ENCODE measurements around the gene TLL1. TPM values are rescaled to one million over a fixed set of nuclear protein-coding genes. Genes with fewer than 3 reads are reported as not detected.

TLL1 gene
- total RNA-seq, 3 donors from 2014 or later: 4.0 to 11.5 (median 4.3) TPM

GRCh38 chr4:166078955-166079354 lies 205.9 kb downstream of the TLL1 start:
- H3K9me3 ChIP-seq: no peaks in the 10 kb centered on the region
- H3K4me3 ChIP-seq: no peak overlapping the region
- no peak for DNase-seq (ENCODE audit: low spot score in 2 of 2)
- H3K27me3 ChIP-seq: no peaks in the 10 kb centered on the region
- H3K4me1 ChIP-seq: no peaks in the 10 kb centered on the region
- TF ChIP-seq CTCF (IDR thresholded peaks at IDR 0.05) (no peak), POLR2A (IDR thresholded peaks at IDR 0.05) (no peak), POLR2AphosphoS5 (IDR thresholded peaks at IDR 0.05) (no peak)
- no peaks in the 10 kb centered on the region for H3K36me3 ChIP-seq
- intact Hi-C loops (cut with DNase I; ENCODE audit: low total_unique reads): no loop called here
- H3K27ac ChIP-seq: no peak overlapping the region

- intact Hi-C loops (cut with DNase I; ENCODE audit: low total_unique reads): loop anchor here (10.0 kb wide), 1 partner anchor 553 kb away; no protein-coding TSS in a partner anchor
- TF ChIP-seq CTCF (IDR thresholded peaks at IDR 0.05): no peak
- TF ChIP-seq POLR2A (IDR thresholded peaks at IDR 0.05): no peak
- no peak for DNase-seq (ENCODE audit: low spot score in 2 of 2)
These were observed 214.5 kb downstream of the TLL1 start for GRCh38 chr4:166087569-166087968.

GRCh38 chr4:166088576-166088975 lies 215.5 kb downstream of the TLL1 start:
- Histone ChIP-seq H3K36me3 (no peaks in the 10 kb centered on the region), H3K4me3 (no peak overlapping the region), H3K4me1 (no peaks in the 10 kb centered on the region), H3K27me3 (no peaks in the 10 kb centered on the region), H3K27ac (no peak overlapping the region), H3K9me3 (no peaks in the 10 kb centered on the region)
- DNase-seq (ENCODE audit: low spot score in 2 of 2): no peak
- no peak for TF ChIP-seq CTCF (IDR thresholded peaks at IDR 0.05)
- TF ChIP-seq POLR2AphosphoS5 (IDR thresholded peaks at IDR 0.05): no peak
- no peak for TF ChIP-seq POLR2A (IDR thresholded peaks at IDR 0.05)
- intact Hi-C loops (cut with DNase I; ENCODE audit: low total_unique reads): loop anchor here (10.0 kb wide), 1 partner anchor 554 kb away; no protein-coding TSS in a partner anchor

More at GRCh38 chr4:166087569-166087968, 214.5 kb downstream of the TLL1 start:
- Histone ChIP-seq H3K27me3 (no peaks in the 10 kb centered on the region), H3K27ac (no peak overlapping the region), H3K36me3 (no peaks in the 10 kb centered on the region), H3K4me3 (no peak overlapping the region), H3K4me1 (no peaks in the 10 kb centered on the region), H3K9me3 (no peaks in the 10 kb centered on the region)

- Histone ChIP-seq H3K9me3 (no peaks in the 10 kb centered on the region), H3K36me3 (no peaks in the 10 kb centered on the region), H3K27me3 (no peaks in the 10 kb centered on the region), H3K4me1 (no peaks in the 10 kb centered on the region), H3K27ac (no peak overlapping the region), H3K4me3 (no peak overlapping the region)
- TF ChIP-seq POLR2AphosphoS5 (IDR thresholded peaks at IDR 0.05) (no peak), CTCF (IDR thresholded peaks at IDR 0.05) (no peak), POLR2A (IDR thresholded peaks at IDR 0.05) (no peak)
- DNase-seq (ENCODE audit: low spot score in 2 of 2): no peak
- intact Hi-C loops (cut with DNase I; ENCODE audit: low total_unique reads): no loop called here
These were observed 218.1 kb downstream of the TLL1 start for GRCh38 chr4:166091146-166091545.

GRCh38 chr4:166091912-166092510 lies 219.0 kb downstream of the TLL1 start:
- DNase-seq (ENCODE audit: low spot score in 2 of 2): no peak
- H3K27me3 ChIP-seq: no peaks in the 10 kb centered on the region
- intact Hi-C loops (cut with DNase I; ENCODE audit: low total_unique reads): no loop called here
- no peaks in the 10 kb centered on the region for H3K9me3 ChIP-seq
- no peaks in the 10 kb centered on the region for H3K36me3 ChIP-seq
- H3K27ac ChIP-seq: no peak overlapping the region
- TF ChIP-seq POLR2A (IDR thresholded peaks at IDR 0.05): no peak
- TF ChIP-seq CTCF (IDR thresholded peaks at IDR 0.05): peak; percentile 33 to 60 (median 59)
- no peak for TF ChIP-seq POLR2AphosphoS5 (IDR thresholded peaks at IDR 0.05)
- no peak overlapping the region for H3K4me3 ChIP-seq
- no peaks in the 10 kb centered on the region for H3K4me1 ChIP-seq

All from breast epithelium (tissue), 4 donors.